Gastroesophageal sphincter (tissue), 3 donors: Measurements from ENCODE around the gene ARHGAP21.

Experiments used
- CTCF ChIP-seq, 4 experiments: fragments of 200-600 bp in 2 of 4; fragments of 450-650 bp in 2 of 4; sonication (generic) in 1 of 4; IDR thresholded peaks; one replicate each; pipeline ENCODE4 v1.5.1; 2017 to 2019; ENCODE audit warnings: antibody characterized with exemption in 4 of 4, mild to moderate bottlenecking in 2 of 4, moderate library complexity in 2 of 4
- POLR2A ChIP-seq, 2 donors: fragments of 450-650 bp; IDR thresholded peaks; one replicate each; pipeline ENCODE4 v1.6.1; 2017; ENCODE audit warnings: antibody characterized with exemption in 2 of 2, mild to moderate bottlenecking in 2 of 2, moderate library complexity in 1 of 2
- POLR2AphosphoS5 ChIP-seq: sonication (generic); formaldehyde crosslinking; IDR thresholded peaks from one replicate; pipeline ENCODE4 v1.6.1; 2017; ENCODE audit warnings: antibody characterized with exemption

- TF ChIP-seq CTCF (IDR thresholded peaks at IDR 0.05) (no peak), POLR2AphosphoS5 (no peak), POLR2A (IDR thresholded peaks at IDR 0.05) (no peak)
Measured at GRCh38 chr10:24597426-24597825, 126.3 kb downstream of the ARHGAP21 start.
